Astrocyte (in vitro differentiated cells and primary cell): ENCODE data around the gene VAV2. TPM values are rescaled to one million over a fixed set of nuclear protein-coding genes. Genes with fewer than 3 reads are reported as not detected.

Source experiments
- DNase-seq: peaks from one replicate; pipeline ENCODE4 v3.0.0-alpha.2; 2010; ENCODE audit warnings: low read depth
- FAIRE-seq: peaks from 2 replicates; lab custom pipeline; 2011; peaks lifted over from hg19 to GRCh38; lab: Jason Lieb, UNC
- H2AFZ ChIP-seq: 2 replicates; pipeline ENCODE4 v1.6.0; 2012; ENCODE audit warnings: low read depth, low read length, inconsistent platforms
- H3K27ac ChIP-seq: 2 replicates; pipeline ENCODE4 v1.5.1; 2011; ENCODE audit warnings: low read depth, low read length, inconsistent platforms
- H3K27me3 ChIP-seq: 2 replicates; pipeline ENCODE4 v1.6.0; 2011; ENCODE audit warnings: low read length, inconsistent platforms; ENCODE audit not compliant: insufficient read depth
- H3K36me3 ChIP-seq: 2 replicates; pipeline ENCODE4 v1.5.1; 2011; ENCODE audit warnings: low read length, inconsistent platforms; ENCODE audit not compliant: insufficient read depth
- H3K4me1 ChIP-seq: 2 replicates; pipeline ENCODE4 v1.5.1; 2011; ENCODE audit warnings: low read length, inconsistent platforms; ENCODE audit not compliant: insufficient read depth
- H3K4me2 ChIP-seq: 2 replicates; pipeline ENCODE4 v1.6.0; 2012; ENCODE audit warnings: low read length, inconsistent platforms
- H3K4me3 ChIP-seq: 2 replicates; pipeline ENCODE4 v1.5.1; 2011; ENCODE audit warnings: low read depth, mild to moderate bottlenecking, low read length, inconsistent platforms; ENCODE audit not compliant: insufficient read depth
- H3K79me2 ChIP-seq: 2 replicates; pipeline ENCODE4 v1.6.0; 2012; ENCODE audit warnings: mild to moderate bottlenecking, low read length, inconsistent platforms; ENCODE audit not compliant: insufficient read depth
- H3K9ac ChIP-seq: 2 replicates; pipeline ENCODE4 v1.6.0; 2012; ENCODE audit warnings: mild to moderate bottlenecking, low read length, inconsistent platforms
- H3K9me3 ChIP-seq: 2 replicates; pipeline ENCODE4 v1.5.1; 2012; ENCODE audit warnings: low read depth, mild to moderate bottlenecking, low read length, inconsistent platforms; ENCODE audit not compliant: insufficient read depth
- H4K20me1 ChIP-seq: 2 replicates; pipeline ENCODE4 v1.6.0; 2012; ENCODE audit warnings: low read length, inconsistent platforms; ENCODE audit not compliant: insufficient read depth
- H3K27ac Mint-ChIP-seq: one replicate; pipeline ENCODE4 v1.8.0; 2021; ENCODE audit warnings: mild to moderate bottlenecking, mixed read lengths; ENCODE audit not compliant: unreplicated experiment
- H3K27me3 Mint-ChIP-seq: one replicate; pipeline ENCODE4 v1.8.0; 2021; ENCODE audit warnings: low read depth, mixed read lengths; ENCODE audit not compliant: unreplicated experiment
- H3K36me3 Mint-ChIP-seq: one replicate; pipeline ENCODE4 v1.8.0; 2021; ENCODE audit warnings: low read depth, mixed read lengths; ENCODE audit not compliant: unreplicated experiment
- H3K4me1 Mint-ChIP-seq: one replicate; pipeline ENCODE4 v1.8.0; 2021; ENCODE audit warnings: low read depth, mixed read lengths; ENCODE audit not compliant: unreplicated experiment
- H3K4me3 Mint-ChIP-seq: one replicate; pipeline ENCODE4 v1.8.0; 2021; ENCODE audit warnings: mild to moderate bottlenecking, moderate library complexity, mixed read lengths; ENCODE audit not compliant: unreplicated experiment
- H3K9me3 Mint-ChIP-seq: one replicate; pipeline ENCODE4 v1.8.0; 2021; ENCODE audit warnings: mild to moderate bottlenecking, mixed read lengths; ENCODE audit not compliant: unreplicated experiment
- EZH2 ChIP-seq: IDR thresholded peaks from 2 replicates; pipeline ENCODE4 v1.6.1; 2012; ENCODE audit warnings: mild to moderate bottlenecking, low read length, inconsistent platforms; ENCODE audit not compliant: insufficient read depth
- total RNA-seq: library from RNA; stranded (reverse); gene quantifications from 2 replicates; pipeline ENCODE4 v1.2.1, GENCODE V29; 2021
- TF ChIP-seq, protein P1 (sequence below): IDR thresholded peaks from 2 replicates; pipeline ENCODE4 v1.5.1; 2011; ENCODE audit warnings: low read depth, mild to moderate bottlenecking, inconsistent platforms, low read length, moderate library complexity; ENCODE audit not compliant: insufficient read depth

The VAV2 gene
- total RNA-seq, 1 donor from 2014 or later: 36.5 TPM

GRCh38 chr9:133793471-133793870 lies 198.7 kb downstream of the VAV2 start:
- no peak overlapping the region for H3K4me2 ChIP-seq
- TF ChIP-seq EZH2: no peak
- TF ChIP-seq, protein P1, sequence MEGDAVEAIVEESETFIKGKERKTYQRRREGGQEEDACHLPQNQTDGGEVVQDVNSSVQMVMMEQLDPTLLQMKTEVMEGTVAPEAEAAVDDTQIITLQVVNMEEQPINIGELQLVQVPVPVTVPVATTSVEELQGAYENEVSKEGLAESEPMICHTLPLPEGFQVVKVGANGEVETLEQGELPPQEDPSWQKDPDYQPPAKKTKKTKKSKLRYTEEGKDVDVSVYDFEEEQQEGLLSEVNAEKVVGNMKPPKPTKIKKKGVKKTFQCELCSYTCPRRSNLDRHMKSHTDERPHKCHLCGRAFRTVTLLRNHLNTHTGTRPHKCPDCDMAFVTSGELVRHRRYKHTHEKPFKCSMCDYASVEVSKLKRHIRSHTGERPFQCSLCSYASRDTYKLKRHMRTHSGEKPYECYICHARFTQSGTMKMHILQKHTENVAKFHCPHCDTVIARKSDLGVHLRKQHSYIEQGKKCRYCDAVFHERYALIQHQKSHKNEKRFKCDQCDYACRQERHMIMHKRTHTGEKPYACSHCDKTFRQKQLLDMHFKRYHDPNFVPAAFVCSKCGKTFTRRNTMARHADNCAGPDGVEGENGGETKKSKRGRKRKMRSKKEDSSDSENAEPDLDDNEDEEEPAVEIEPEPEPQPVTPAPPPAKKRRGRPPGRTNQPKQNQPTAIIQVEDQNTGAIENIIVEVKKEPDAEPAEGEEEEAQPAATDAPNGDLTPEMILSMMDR: no peak
- no peak overlapping the region for H3K4me3 ChIP-seq
- FAIRE-seq (no peak), DNase-seq (no peak)
- no peak overlapping the region for H3K9ac ChIP-seq
- H3K27me3 ChIP-seq: no peaks in the 10 kb centered on the region
- peaks cover 4% of the 10 kb centered on the region for H3K36me3 ChIP-seq
- Mint-ChIP-seq H3K36me3 (peaks cover 10% of the 10 kb centered on the region), H3K9me3 (no peaks in the 10 kb centered on the region), H3K27ac (no peak overlapping the region), H3K4me1 (no peaks in the 10 kb centered on the region), H3K4me3 (no peak overlapping the region), H3K27me3 (no peaks in the 10 kb centered on the region)
- H4K20me1 ChIP-seq: peaks cover 18% of the 10 kb centered on the region
- H3K9me3 ChIP-seq: no peaks in the 10 kb centered on the region
- H2AFZ ChIP-seq: no peak overlapping the region
- no peaks in the 10 kb centered on the region for H3K4me1 ChIP-seq
- H3K27ac ChIP-seq: no peak overlapping the region
- no peaks in the 10 kb centered on the region for H3K79me2 ChIP-seq

DNA sequence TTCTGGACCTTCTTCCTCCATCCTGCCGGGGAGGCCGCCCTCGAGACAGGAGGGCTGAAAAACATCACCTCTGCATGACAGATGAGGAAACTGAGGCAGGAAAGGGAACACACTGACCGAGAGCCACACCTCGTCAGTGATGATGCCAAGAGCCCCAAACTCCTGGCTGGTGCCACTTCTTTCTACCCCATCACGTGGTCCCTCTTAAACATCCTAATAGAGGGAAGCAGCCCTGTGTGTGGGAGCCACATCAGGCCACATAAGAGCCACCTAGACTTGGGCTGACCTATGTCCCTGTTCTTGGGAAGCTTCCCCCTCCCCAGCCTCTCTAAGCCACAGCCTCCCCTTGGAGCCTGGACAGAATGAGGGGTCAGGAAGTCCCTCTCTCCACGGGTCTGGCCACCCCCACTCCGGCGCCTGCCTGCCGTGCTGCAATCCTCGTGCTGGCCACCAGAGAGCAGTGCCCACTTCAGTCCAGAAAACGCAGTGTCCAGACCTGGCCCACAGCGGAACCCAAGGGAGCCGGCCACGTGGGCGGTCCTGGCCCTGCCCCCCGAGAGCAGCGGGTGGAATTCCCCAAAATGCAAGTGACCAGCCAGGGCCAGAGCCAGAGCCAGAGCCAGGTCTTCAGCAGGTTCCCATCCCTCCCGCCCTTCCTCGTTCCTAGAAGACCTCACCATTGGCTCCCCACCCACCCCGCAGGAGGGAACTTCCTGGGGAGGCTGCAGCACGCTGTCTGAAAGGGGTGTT lies 199.2 kb downstream of the VAV2 start:
- Mint-ChIP-seq H3K4me3 (no peak overlapping the region), H3K4me1 (no peaks in the 10 kb centered on the region), H3K27me3 (no peaks in the 10 kb centered on the region), H3K36me3 (peaks cover 10% of the 10 kb centered on the region), H3K27ac (no peak overlapping the region), H3K9me3 (no peaks in the 10 kb centered on the region)
- H3K27ac ChIP-seq: no peak overlapping the region
- DNase-seq: peak; percentile 37
- no peak overlapping the region for H2AFZ ChIP-seq
- no peaks in the 10 kb centered on the region for H3K9me3 ChIP-seq
- H3K4me2 ChIP-seq: peak overlapping the region; percentile 10
- peaks cover 4% of the 10 kb centered on the region for H3K36me3 ChIP-seq
- no peak for TF ChIP-seq EZH2
- TF ChIP-seq, protein P1: peak; percentile 74
- H3K9ac ChIP-seq: no peak overlapping the region
- H3K4me3 ChIP-seq: no peak overlapping the region
- peaks cover 2% of the 10 kb centered on the region for H3K4me1 ChIP-seq
- no peak for FAIRE-seq
- no peaks in the 10 kb centered on the region for H3K27me3 ChIP-seq
- H3K79me2 ChIP-seq: no peaks in the 10 kb centered on the region
- peaks cover 18% of the 10 kb centered on the region for H4K20me1 ChIP-seq
